HG02642 (cell line): ENCODE measurements around the gene RFX8.
"Not testable (repeated sequence)": the region's sequence is repeated elsewhere in the genome, so short reads cannot be mapped to it uniquely, and the experiment has no call there.

Experiments
- ATAC-seq: cut with Tn5 transposase; IDR thresholded peaks from one replicate; pipeline ENCODE4 v1.9.1; 2021; ENCODE audit warnings: mild to moderate bottlenecking; ENCODE audit not compliant: unreplicated experiment, poor library complexity

The RFX8 gene

GRCh38 chr2:101474731-101475384 lies at the start of gene RFX8:
Gene RFX8, minus strand, starts transcription at chr2:101475112. Its CDS starts 8,264 bp downstream, at chr2:101466848.
- no peak for ATAC-seq

GRCh38 chr2:101521487-101521886 lies 46.6 kb upstream of the RFX8 start:
- no peak for ATAC-seq

- ATAC-seq = no peak
Observed at GRCh38 chr2:101520246-101520645, 45.3 kb upstream of the RFX8 start.

- ATAC-seq = no peak
Observed at GRCh38 chr2:101518578-101519492, 43.9 kb upstream of the RFX8 start.

DNA sequence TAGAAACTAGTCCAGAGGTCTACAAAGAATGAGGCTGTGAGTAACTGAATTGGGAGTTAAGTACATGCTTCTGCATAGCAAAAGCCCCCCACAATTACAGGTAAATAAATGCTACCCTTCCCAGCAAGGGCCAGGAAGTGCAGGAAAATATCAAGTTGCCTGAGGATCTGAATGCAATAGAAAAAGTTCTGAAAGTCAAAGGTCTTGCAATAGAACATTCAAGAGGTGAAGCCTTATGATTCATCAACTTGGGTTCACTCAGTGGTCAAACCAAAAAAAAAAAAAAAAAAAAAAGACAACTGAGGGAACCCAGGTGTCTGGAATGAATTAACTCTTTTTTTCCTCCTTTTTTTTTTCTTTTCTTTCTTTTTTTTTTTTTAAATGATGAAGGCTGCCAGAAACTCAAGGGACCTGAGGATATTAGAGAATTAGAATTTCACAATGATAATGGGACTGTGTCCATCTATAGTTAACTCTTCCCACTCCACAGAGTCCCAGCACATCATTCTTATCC lies 42.9 kb upstream of the RFX8 start:
- ATAC-seq = no peak

- ATAC-seq = no peak
Observed at GRCh38 chr2:101516823-101517690, 42.1 kb upstream of the RFX8 start.

DNA sequence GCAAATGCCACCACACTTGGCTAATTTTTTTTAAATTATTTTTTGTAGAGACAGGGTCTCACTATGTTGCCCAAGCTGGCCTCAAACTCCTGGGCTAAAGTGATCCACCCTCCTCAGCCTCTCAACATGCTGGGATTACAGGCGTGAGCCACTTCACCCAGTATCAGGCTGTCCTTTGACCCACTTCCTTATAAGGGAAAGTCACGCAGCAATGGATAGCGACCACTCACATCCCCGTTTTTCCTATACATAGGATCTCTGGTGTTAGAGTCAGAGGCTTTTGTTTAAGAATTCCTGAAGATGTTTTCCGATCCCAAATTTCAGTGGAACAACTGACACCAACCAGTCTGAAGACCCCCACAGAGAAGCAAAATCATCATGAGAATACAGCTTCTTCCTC lies 41.4 kb upstream of the RFX8 start:
- no peak for ATAC-seq

DNA sequence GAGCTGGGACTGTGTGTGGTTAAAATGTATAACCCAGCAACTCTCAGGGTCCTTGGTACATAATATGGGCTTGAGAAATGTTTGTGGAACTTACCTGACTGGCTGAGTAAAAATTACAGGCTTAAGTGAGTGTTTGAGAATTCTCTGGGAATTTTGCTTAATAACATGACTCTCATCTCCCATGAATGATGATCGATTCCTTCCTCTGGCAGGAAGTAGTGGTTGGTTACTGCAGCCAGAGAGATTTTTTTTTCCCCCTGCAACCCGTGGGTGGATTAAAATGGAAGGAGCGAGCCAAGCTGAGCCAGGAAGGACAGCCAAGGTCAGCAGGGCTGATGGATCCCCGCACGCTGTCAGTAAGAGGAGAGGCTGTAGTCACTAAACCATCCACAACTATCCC lies 40.6 kb upstream of the RFX8 start:
- ATAC-seq = no peak

GRCh38 chr2:101512993-101513392 lies 38.1 kb upstream of the RFX8 start:
- no peak for ATAC-seq

DNA sequence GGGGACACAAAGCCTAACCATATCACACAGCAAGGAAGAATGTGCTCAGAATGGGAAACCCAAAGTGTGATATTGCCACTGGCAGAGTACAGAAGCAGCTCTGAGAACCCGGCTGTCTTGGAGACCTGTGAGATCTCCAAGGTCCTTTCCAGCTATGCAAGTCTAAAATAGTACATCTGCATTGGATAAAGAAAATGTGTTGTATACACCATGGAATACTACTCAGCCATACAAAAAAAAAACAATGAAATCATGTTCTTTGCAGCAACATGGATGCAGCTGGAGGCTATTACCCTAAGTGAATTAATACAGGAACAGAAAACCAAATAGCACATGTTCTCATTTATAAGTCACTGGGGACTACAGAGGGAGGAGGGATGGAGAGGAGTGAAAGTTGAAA lies 36.5 kb upstream of the RFX8 start:
- ATAC-seq = no peak

- no peak for ATAC-seq
Observed at GRCh38 chr2:101509499-101510284, 34.8 kb upstream of the RFX8 start.

- ATAC-seq = no peak
Observed at GRCh38 chr2:101508636-101509035, 33.7 kb upstream of the RFX8 start.

- not testable (repeated sequence) for ATAC-seq
Observed at GRCh38 chr2:101505276-101505675, 30.4 kb upstream of the RFX8 start.

GRCh38 chr2:101504744-101505143 lies 29.8 kb upstream of the RFX8 start:
- ATAC-seq = not testable (repeated sequence)

- no peak for ATAC-seq
Observed at GRCh38 chr2:101502095-101502494, 27.2 kb upstream of the RFX8 start.

GRCh38 chr2:101501443-101501842 lies 26.5 kb upstream of the RFX8 start:
- ATAC-seq = no peak

DNA sequence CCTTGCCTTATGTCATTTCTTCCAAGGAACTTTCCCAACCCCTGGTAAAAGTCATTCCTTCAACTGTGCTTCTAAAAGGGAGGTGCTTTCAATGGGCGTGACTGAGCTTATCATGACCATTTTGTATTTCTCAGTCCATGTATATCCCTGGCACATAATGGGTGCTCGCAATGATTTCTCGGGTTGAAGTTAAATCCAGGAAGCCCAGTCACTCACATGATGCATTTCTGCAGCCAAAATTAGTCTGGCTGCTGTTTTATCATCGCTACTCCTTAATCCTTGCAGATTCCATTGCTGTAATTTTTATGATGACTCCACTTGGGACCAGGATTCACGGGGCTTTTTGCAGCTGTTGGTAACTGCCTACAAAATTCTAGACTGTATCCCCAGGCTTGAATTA lies 25.9 kb upstream of the RFX8 start:
- no peak for ATAC-seq

GRCh38 chr2:101500180-101500579 lies 25.3 kb upstream of the RFX8 start:
- no peak for ATAC-seq

GRCh38 chr2:101496279-101496678 lies 21.4 kb upstream of the RFX8 start:
- no peak for ATAC-seq
